ENCODE results near the gene TPPP3.
A peak's percentile ranks its signal among the peaks of the same experiment; 100 is the strongest.

DNA sequence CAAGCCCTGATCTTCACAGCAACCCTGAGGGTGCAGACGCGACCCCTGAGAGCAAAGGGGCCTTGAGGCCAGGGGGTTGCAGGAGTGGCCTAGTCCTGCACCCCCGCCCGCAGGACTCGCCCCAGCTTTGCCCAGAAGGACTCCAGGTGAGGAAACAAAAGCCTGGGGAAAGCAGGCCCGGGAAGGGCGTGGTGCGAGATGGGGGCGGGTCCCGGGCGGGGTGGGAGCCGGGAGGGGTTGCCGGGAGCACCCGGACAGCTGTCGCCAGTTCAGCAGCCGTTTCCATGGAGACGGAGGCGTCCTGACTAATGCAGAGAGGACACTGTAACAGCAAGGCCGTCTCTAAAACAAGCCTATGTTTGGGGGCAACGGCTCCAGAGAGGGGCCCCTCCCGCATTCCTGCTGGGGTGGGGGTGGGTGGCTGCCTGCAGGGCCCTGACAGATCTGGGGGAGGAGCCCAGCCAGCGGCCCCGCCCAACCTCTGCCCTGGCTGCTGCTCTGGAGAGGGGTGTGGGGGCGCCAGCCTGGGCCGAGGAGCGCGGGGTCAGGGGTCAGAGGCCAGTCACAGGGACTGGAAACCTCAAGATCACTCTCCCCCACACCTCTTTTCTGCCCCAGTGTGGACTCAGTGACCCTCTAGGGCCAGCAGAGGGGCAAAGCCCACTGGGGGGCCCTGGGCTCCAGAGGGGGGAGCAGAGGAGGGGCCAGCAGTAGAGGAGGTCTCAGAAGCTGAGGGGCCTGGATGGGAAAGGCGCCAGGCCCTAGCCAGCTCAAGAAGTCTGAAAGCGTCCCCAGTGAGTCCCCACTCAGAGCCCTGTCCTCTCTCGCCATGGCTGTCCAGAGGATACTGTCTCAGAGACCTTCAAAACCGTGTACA is 3.1 kb upstream of the TPPP3 start:
- TF ChIP-seq, protein P1, sequence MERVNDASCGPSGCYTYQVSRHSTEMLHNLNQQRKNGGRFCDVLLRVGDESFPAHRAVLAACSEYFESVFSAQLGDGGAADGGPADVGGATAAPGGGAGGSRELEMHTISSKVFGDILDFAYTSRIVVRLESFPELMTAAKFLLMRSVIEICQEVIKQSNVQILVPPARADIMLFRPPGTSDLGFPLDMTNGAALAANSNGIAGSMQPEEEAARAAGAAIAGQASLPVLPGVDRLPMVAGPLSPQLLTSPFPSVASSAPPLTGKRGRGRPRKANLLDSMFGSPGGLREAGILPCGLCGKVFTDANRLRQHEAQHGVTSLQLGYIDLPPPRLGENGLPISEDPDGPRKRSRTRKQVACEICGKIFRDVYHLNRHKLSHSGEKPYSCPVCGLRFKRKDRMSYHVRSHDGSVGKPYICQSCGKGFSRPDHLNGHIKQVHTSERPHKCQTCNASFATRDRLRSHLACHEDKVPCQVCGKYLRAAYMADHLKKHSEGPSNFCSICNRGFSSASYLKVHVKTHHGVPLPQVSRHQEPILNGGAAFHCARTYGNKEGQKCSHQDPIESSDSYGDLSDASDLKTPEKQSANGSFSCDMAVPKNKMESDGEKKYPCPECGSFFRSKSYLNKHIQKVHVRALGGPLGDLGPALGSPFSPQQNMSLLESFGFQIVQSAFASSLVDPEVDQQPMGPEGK (CRISPR knock-in tag; IDR thresholded peaks at IDR 0.05; ENCODE audit: borderline replicate concordance): peak; percentile 30; the same call in 1 of the 2 replicates
- TF ChIP-seq ZNF70 (CRISPR knock-in tag; IDR thresholded peaks at IDR 0.05): no peak
- TF ChIP-seq ARNTL (CRISPR knock-in tag; IDR thresholded peaks at IDR 0.05; ENCODE audit: borderline replicate concordance, low read depth): no peak
- TF ChIP-seq CSDC2 (CRISPR knock-in tag; IDR thresholded peaks at IDR 0.05): no peak
- no peak for TF ChIP-seq TOX (CRISPR knock-in tag; IDR thresholded peaks at IDR 0.05; ENCODE audit: borderline replicate concordance)
- no peak for TF ChIP-seq SNAI2 (CRISPR knock-in tag; IDR thresholded peaks at IDR 0.05)
- no peak for TF ChIP-seq ZC3H10 (CRISPR knock-in tag; IDR thresholded peaks at IDR 0.05)
- TF ChIP-seq, protein P2, sequence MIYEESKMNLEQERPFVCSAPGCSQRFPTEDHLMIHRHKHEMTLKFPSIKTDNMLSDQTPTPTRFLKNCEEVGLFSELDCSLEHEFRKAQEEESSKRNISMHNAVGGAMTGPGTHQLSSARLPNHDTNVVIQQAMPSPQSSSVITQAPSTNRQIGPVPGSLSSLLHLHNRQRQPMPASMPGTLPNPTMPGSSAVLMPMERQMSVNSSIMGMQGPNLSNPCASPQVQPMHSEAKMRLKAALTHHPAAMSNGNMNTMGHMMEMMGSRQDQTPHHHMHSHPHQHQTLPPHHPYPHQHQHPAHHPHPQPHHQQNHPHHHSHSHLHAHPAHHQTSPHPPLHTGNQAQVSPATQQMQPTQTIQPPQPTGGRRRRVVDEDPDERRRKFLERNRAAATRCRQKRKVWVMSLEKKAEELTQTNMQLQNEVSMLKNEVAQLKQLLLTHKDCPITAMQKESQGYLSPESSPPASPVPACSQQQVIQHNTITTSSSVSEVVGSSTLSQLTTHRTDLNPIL (CRISPR knock-in tag; IDR thresholded peaks at IDR 0.05; ENCODE audit: low read depth): no peak
- TF ChIP-seq ZFP3 (CRISPR knock-in tag; IDR thresholded peaks at IDR 0.05): no peak
- no peak for TF ChIP-seq RARB (CRISPR knock-in tag; IDR thresholded peaks at IDR 0.05)
- no peak for TF ChIP-seq ZNF8 (CRISPR knock-in tag; IDR thresholded peaks at IDR 0.05)

Measured in SK-N-SH treated with all-trans-retinoic acid at 6 μM for 48 hours (cell line).